HG03045 (cell line): ENCODE results near the gene IFNGR2.
A peak's percentile ranks its signal among the peaks of the same experiment; 100 is the strongest.
"Not testable (repeated sequence)": the region's sequence is repeated elsewhere in the genome, so short reads cannot be mapped to it uniquely, and the experiment has no call there.

ENCODE experiments used
- ATAC-seq: cut with Tn5 transposase; IDR thresholded peaks from one replicate; pipeline ENCODE4 v1.9.1; 2021; ENCODE audit warnings: mild to moderate bottlenecking, moderate library complexity; ENCODE audit not compliant: unreplicated experiment

IFNGR2 gene, protein sequence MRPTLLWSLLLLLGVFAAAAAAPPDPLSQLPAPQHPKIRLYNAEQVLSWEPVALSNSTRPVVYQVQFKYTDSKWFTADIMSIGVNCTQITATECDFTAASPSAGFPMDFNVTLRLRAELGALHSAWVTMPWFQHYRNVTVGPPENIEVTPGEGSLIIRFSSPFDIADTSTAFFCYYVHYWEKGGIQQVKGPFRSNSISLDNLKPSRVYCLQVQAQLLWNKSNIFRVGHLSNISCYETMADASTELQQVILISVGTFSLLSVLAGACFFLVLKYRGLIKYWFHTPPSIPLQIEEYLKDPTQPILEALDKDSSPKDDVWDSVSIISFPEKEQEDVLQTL

GRCh38 chr21:33403128-33403785 lies at the start of gene IFNGR2:
Gene IFNGR2 (plus strand): TSS chr21:33403413. CDS start chr21:33403544, 131 bp downstream.
- peak; percentile 53 for ATAC-seq

DNA sequence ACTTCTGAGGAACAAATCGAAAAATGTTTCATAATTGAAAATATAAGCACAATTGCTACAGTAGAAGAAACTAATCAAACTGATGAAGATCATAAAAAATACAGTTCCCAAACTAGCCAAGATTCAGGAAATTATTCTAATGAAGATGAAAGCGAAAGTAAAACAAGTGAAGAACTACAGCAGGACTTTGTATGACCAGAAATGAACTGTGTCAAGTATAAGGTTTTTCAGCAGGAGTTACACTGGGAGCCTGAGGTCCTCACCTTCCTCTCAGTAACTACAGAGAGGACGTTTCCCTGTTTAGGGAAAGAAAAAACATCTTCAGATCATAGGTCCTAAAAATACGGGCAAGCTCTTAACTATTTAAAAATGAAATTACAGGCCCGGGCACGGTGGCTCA lies 47.9 kb upstream of the IFNGR2 start:
- ATAC-seq, result no peak

DNA sequence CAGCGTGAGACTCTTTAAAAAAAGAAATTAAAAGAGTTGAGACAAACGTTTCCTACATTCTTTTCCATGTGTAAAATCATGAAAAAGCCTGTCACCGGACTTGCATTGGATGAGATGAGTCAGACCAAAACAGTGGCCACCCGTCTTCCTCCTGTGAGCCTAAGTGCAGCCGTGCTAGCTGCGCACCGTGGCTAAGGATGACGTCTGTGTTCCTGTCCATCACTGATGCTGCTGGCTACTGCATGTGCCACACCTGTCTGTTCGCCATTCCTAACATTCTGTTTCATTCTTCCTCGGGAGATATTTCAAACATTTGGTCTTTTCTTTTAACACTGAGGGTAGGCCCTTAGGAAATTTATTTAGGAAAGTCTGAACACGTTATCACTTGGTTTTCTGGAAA lies 47.2 kb upstream of the IFNGR2 start:
- ATAC-seq, result no peak

DNA sequence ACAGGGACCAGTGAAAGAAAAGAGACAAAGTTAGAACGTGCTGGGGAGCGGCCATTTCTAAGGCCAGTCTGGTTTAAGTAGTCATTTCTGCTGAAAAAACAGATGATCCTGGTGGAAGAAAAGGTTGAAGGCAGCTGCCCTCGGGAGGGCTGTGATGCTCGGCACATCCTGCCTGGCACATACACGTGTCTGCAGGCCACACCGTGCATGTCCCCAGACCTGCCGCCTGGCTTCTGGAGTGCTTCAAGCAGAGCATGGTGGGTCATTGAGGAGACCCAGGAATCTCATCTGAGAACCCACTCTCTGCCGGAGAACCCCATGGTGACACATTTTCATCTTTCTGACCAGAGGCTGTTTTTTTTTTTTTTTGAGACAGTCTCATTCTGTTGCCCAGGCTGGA lies 46.0 kb upstream of the IFNGR2 start:
- no peak for ATAC-seq

GRCh38 chr21:33359446-33359845 lies 43.8 kb upstream of the IFNGR2 start:
- no peak for ATAC-seq

- no peak for ATAC-seq
Observed at GRCh38 chr21:33360281-33360680, 42.9 kb upstream of the IFNGR2 start.

- peak; percentile 77 for ATAC-seq
Observed at GRCh38 chr21:33360881-33361602, 42.2 kb upstream of the IFNGR2 start.

DNA sequence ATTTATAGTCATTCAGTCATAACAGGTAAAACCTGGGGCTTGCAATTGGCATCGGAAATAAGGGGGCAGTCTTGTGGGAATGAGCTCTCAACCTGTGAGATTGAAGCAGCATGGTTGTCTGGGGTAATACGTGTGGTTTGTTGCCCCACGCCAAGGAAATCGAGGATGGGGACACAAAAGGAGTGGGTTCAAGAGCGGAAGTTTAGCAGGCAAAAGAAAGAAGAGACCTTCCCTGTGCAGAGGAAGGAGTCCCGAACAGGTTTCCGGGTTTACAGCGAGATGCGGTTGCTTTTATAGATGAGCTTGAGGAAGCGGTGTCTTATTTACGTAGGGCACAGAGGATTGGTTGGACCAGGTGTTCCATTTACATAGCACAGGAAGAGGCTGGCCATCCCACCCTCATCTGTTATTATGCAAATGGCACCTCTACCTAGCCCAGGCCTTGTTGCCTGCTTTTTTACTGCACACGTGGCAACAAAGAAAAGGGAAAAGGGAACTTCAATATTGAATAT lies 41.1 kb upstream of the IFNGR2 start:
- ATAC-seq, result no peak

DNA sequence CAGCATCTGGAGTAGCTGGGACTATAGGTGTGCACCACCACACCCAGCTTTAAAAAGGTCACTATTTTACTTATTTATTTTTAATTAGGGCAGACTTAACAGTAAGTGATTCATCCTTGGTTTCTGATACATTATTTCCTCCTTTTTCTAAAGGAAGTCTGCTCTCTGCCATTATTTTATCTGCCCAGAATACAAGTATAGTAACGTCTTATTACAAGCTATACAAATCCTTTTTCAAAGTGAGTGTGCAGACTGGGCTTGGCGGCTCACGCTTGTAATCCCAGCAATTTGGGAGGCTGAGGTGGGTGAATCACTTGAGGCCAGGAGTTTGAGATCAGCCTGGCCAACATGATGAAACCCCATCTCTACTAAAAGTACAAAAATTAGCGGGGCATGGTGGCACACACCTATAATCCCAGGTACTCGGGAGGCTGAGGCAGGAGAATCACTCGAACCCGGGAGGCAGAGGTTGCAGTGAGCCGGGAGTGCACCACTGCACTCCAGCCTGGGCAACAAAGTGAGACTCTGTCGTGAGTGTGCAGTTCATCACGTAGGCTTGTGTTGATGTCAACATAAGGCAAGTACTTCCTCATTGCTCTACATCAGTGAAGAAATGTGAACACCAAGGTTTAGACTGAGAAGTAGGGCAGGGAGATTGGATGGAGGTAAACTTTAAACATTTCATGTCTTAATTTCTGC lies 39.2 kb upstream of the IFNGR2 start:
- not testable (repeated sequence) for ATAC-seq

DNA sequence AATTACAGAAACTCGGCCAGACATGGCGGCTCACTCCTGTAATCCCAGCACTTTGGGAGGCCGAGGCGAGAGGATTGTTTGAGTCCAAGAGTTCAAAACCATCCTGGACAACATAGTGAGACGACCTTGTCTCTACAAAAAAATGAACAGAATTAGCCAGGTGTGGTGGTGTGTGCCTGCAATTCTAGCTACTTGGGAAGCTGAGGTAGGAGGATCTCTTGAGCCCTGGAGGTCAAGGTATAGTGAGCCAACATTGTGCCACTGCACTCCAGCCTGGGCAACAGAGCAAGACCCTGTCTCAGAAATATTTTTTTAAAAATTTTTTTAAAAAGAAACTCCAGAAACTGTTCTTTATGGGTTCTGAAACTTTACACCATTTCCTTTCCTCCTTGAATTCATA lies 38.4 kb upstream of the IFNGR2 start:
- ATAC-seq, result no peak

DNA sequence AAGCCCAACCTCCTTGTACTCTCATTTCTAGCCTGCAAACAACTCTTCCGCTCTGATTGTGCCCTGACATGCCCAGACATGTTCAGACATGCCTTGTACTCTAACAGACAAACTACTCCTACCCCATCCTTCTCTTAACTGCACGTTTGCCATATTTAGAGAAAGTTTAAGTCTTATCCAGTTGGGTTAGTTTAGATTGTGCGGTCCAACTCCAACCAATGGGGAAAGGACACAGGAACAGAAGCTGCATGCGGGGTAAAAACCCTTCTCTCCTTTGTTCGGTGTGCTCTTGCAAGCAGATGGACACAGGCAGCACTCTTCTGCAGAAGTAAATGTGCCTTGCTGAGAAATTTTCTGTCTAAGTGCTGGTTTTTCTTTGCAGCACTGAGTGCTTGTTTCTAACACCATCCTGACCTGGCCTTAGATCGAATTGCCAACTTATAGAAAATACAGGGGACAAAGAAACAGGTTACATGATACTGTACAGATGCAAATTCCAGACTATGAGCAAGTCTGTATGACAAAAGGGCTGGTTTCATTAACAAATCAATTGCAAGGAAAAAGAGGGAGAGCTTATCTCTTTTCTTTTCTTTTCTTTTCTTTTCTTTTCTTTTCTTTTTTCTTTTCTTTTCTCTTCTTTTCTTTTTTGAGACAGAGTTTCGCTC lies 35.8 kb upstream of the IFNGR2 start:
- ATAC-seq, result no peak

- no peak for ATAC-seq
Observed at GRCh38 chr21:33368124-33368523, 35.1 kb upstream of the IFNGR2 start.

DNA sequence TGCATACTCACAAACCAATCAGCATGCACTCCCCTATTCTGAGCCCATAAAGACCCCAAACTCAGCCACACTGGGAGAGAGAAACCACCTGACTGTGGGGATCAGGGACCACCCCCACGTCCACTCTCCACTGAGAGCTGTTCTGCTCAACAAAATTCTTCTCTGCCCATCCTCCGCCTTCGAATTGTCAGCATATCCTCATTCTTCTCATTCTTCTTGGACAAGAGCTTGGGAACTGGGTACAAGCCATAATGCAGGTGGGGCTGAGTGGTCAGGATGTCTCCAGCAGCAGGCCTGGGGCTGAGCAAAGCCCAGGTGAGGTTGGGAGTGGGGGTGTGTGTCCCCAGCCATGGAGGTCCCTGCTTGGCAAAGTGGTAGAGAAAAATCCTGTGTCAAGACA lies 34.6 kb upstream of the IFNGR2 start:
- ATAC-seq, result no peak

DNA sequence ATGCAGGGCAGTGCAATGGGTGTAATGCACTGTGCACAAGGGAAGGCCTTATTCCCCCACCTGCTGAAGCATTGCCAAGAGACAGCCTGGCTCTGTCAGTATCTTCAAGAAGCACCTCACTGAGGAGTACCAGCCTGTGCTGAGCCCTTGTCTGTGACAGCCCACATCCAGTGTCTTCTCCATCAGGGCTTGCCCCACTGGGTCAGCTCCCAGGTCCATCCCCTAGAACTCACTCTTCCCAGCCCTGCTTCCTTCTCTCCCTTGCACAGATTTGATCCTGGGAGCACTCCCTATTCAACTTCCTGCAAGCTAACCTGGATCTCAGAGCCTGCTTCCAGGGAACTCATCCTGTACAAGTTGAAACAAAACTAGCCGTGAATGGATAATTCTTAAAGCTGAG lies 33.6 kb upstream of the IFNGR2 start:
- ATAC-seq, result no peak

DNA sequence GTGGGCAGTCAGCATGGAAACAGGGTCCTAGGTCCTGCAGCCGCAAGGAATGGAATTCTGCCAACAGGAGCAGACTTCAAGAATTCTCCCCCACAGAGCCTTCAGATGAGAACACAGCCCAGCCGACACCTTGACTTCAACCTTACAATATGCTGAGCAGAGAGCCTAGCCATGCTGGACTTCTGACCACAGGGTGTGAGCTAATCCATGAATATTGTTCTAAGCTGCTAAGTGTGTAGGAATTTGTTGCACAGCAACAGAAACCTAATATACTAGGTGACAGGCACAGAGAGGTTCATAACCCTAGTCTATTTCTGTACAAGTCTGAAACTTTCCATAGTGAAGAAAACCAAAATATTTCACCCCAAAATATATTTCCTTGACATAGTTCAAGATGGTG lies 32.9 kb upstream of the IFNGR2 start:
- ATAC-seq, result no peak

GRCh38 chr21:33371366-33371765 lies 31.8 kb upstream of the IFNGR2 start:
- no peak for ATAC-seq

GRCh38 chr21:33372582-33372981 lies 30.6 kb upstream of the IFNGR2 start:
- no peak for ATAC-seq

DNA sequence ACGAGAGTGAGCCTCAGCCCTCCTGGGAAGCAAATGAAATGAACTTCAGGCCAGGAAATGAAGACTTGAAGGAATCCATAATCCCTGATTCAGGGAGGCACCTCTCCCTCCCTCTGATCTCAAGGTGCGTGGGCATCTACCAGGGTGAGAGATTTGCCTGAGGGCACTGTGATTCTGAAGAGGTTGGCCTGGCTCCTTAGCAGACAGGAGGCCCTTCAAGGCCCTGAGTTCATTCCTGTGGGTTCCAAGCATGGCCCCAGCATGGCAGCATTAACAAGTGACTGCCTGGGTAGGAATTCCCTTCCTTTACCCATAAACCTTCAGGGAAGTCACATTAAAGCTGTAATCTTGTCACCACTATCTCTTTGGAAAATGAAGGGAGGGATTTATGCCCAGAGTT lies 29.8 kb upstream of the IFNGR2 start:
- ATAC-seq, result no peak

DNA sequence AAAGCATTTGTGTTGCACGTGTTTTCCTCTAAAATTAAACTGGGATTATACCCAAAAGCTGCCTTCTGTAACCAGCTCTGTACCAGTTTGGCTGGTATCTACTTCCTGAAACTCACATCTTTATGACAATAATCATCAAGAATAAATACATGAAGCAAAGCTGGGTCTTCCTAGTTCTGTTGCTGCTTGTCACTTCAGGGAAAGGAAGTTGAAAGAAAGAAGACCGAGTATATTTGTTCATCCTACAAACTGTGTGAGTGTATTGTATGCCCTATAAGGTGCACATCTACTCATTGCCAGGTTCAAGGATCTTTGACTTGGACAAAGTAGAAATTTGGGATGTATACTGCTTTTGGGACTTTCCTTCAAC lies 29.1 kb upstream of the IFNGR2 start:
- no peak for ATAC-seq

DNA sequence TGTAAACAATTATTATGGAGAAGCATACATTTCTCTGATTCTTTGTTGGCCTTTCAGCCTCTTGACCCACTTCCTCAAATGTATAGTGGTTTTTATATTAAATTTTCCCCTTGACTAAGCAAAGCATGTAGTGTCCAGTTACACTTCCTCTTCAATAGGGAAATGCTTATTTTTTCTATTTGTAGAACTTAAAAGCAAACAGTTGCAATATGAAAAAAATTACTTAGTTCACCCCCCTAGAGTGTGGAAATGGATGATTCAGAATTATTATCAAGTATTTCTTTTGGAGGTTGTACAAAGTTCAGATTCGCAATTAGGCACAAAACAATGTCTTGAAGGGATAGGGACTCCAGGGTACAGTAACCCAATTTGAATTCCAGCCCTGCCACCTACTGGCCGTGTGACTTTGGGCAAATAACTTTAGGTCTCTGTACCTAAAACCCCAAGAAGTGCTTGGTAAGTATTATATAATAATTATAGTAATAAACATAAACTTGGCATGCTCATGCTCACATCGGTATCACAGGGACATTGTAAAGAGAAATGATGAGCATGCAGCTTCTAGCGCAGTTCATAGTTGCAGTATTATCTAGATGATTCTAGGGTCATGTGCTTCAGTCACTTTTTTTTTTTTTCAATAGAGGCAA lies 28.6 kb upstream of the IFNGR2 start:
- no peak for ATAC-seq
